GM19193 (cell line): ENCODE results near the gene ARFGAP3.

ENCODE experiments used
- POLR2A ChIP-seq: IDR thresholded peaks from 4 replicates; pipeline ENCODE4 v1.6.1; 2011; ENCODE audit not compliant: insufficient read depth, insufficient read length; ENCODE audit errors: extremely low read depth

Gene ARFGAP3

DNA sequence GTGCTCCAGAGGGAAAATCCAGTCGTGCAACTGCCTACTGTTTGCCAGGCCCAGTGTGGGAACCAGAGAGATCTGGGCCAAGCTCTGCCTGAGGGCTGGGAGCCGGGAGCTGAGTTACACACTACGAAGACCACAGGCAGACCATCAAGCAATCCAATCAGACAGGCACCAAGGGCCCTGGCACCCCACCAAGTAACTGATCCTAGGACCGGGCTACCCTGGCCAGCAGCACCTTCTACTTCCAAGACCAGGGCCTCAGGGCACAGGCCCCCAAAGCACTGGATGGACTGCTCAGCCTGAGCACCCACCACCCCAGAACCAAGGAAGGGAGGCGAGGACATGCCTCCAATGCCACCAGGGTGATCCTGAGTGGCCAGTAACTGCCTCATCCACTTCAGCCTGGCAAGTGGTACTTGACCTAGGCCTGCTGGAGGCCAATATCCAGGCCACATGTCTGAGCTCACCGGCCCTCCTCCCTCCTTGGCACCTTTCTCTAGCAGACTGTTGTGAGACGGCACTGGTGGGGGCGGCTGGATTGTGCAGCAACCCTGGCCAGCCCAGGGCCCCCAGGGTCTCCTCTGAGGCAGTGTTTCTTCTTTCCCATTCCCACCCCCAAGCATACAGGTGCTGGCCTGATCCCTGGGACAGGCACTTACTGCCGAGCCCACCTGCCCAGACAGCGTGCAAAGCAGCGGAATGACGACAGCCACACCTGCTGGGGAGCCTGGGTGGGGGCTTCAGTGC, 20.7 kb upstream of the ARFGAP3 start:
- TF ChIP-seq POLR2A = no peak

- no peak for TF ChIP-seq POLR2A
Measured at GRCh38 chr22:42877158-42877557, 20.1 kb upstream of the ARFGAP3 start.

- TF ChIP-seq POLR2A = no peak
Measured at GRCh38 chr22:42876041-42876440, 19.0 kb upstream of the ARFGAP3 start.

- TF ChIP-seq POLR2A = no peak
Measured at GRCh38 chr22:42874010-42874409, 16.9 kb upstream of the ARFGAP3 start.

DNA sequence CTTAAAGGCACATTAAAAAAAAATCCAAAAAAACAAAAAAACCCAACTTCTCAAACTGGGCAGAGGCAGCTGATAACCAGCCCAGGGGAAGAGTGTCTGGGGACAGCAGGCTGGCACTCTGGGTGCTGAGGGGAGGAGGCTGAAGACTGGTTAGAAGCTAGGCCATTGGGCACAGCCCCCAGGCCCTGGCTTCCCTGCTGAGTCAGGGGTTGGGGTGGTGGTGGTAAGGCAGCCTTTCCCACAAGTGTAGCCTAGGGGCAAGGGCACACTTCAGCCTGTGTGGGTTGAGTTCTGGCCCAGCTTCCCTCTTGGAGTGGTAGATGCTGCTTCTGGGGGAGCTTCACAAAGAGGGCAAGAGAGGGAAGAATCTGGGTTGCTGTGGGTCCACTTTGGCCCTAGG, 16.3 kb upstream of the ARFGAP3 start:
- TF ChIP-seq POLR2A = no peak

DNA sequence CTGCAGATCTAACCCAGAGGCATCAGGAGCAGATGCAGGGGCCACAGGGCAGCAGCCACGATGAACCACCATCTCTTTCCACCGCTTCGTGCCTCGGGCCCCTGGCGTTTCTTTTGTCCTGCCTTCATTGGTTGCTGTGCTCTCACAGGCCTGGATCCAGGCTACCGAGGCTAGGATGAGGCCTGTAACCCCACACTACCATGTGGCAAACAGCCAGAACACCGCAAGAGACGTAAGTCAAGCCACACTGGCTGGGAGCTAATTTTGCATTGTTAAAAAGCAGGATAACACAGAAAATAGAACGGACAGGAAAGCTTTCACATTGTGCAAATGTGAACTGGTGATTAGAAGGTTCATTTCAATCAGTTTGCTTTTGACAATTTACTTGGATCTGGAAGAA, 15.7 kb upstream of the ARFGAP3 start:
- no peak for TF ChIP-seq POLR2A

- no peak for TF ChIP-seq POLR2A
Measured at GRCh38 chr22:42871146-42872050, 14.3 kb upstream of the ARFGAP3 start.

DNA sequence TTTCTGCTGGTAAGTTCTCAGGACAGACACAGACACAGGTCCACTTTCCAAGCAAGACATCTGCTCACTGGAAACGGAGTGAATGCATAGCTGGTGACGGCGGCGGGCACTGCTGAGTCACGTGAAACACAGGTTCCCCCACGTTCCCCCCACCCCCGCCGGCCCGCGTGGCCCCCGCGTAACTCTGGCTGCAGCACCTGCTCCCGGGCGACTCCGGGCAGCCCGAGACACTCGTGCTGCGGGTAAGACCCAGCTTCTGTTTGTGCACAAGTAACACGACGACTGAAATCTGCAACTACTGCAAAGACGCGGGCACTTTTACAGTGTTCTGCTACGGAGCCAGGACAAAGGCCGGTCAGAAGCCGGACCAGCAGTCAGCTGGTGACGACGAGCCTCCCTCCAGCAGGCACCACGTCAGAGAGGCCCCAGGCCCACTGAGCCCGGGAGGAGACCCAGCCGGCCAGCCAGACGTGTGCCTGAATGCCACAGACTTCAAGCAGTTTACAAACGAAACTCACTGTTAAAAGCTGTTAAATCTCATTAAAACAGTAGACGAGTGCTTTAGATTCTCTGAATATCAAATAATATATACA, 12.9 kb upstream of the ARFGAP3 start:
- TF ChIP-seq POLR2A = no peak

- no peak for TF ChIP-seq POLR2A
Measured at GRCh38 chr22:42869463-42869862, 12.4 kb upstream of the ARFGAP3 start.

DNA sequence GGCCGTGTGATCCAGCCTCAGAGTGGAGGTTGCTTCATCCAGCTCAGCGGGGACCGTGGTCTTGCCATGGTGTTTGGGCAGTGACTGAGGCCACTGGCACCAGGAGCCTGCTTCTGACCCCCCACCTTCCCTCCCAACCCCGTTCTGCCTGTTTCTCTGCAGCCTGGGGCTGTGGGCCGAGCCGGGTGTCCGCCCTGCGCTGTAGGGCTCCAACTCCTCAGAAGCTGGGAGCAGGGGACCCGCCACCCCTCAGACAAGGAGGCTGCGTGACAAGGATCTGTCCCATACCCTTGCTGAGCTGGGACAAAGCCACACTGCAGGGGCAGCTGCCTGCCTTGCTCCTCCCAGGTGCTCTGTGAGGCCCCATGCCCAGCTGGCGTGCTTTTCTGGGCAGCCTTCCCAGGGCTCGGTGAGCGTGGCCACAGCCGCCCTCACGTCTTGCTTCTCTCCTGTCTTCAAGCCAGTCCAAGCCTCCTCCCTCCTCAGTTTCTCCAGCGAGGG, 11.7 kb upstream of the ARFGAP3 start:
- TF ChIP-seq POLR2A = no peak

- no peak for TF ChIP-seq POLR2A
Measured at GRCh38 chr22:42866100-42866499, 9.0 kb upstream of the ARFGAP3 start.

- no peak for TF ChIP-seq POLR2A
Measured at GRCh38 chr22:42865536-42865935, 8.5 kb upstream of the ARFGAP3 start.

GRCh38 chr22:42863349-42863961, 6.4 kb upstream of the ARFGAP3 start:
- TF ChIP-seq POLR2A = no peak

- TF ChIP-seq POLR2A = no peak
Measured at GRCh38 chr22:42862045-42862734, 5.1 kb upstream of the ARFGAP3 start.
